GM18907 (cell line): ENCODE data around the gene VASN.
A peak's percentile ranks its signal among the peaks of the same experiment; 100 is the strongest.
"Not testable (repeated sequence)": the region's sequence is repeated elsewhere in the genome, so short reads cannot be mapped to it uniquely, and the experiment has no call there.

Experiments
- ATAC-seq: cut with Tn5 transposase; IDR thresholded peaks from one replicate; pipeline ENCODE4 v1.9.1; 2021; ENCODE audit warnings: mild to moderate bottlenecking, moderate library complexity; ENCODE audit not compliant: unreplicated experiment

Gene VASN

DNA sequence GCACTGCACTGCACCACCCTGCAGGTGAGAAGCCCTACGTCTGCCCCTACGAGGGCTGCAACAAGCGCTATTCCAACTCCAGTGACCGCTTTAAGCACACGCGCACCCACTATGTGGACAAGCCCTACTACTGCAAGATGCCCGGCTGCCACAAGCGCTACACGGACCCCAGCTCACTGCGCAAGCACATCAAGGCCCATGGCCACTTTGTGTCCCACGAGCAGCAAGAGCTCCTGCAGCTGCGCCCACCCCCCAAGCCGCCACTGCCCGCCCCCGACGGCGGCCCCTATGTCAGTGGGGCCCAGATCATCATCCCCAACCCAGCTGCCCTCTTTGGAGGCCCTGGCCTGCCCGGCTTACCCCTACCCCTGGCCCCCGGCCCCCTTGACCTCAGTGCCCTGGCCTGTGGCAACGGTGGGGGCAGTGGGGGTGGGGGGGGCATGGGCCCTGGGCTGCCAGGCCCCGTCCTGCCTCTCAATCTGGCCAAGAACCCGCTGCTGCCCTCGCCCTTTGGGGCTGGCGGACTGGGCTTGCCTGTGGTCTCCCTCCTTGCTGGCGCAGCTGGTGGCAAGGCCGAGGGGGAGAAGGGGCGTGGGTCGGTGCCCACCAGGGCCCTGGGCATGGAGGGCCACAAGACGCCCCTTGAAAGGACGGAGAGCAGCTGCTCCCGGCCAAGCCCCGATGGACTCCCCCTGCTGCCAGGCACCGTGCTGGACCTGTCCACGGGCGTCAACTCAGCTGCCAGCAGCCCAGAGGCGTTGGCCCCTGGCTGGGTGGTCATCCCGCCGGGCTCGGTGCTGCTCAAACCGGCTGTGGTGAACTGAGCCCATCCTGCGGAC, 34.7 kb upstream of the VASN start:
- no peak for ATAC-seq

- no peak for ATAC-seq
These were observed 34.0 kb upstream of the VASN start for GRCh38 chr16:4337540-4338088.

DNA sequence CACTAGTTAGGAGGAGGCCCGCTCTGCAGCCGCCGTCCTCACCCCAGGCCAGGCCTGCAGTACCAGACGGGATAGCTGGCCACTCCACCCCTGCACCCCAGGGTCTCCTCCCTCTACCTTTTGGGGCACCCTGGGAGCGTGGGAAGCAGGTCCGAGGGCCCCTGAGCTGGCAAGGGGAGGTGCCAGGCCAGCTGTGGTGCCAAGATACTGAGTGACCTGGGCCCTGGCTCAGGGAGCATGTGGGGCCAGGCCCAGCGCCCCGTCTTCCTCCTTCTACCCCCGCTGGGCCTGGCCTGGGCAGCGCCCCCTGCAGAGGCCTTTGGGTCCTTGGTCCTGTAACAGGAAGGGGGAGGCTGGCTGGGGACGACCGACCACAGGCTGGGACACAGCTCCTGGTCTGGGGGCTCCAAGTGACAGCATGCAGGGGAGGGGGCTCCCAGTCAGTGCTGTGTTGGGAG, 33.5 kb upstream of the VASN start:
- no peak for ATAC-seq

DNA sequence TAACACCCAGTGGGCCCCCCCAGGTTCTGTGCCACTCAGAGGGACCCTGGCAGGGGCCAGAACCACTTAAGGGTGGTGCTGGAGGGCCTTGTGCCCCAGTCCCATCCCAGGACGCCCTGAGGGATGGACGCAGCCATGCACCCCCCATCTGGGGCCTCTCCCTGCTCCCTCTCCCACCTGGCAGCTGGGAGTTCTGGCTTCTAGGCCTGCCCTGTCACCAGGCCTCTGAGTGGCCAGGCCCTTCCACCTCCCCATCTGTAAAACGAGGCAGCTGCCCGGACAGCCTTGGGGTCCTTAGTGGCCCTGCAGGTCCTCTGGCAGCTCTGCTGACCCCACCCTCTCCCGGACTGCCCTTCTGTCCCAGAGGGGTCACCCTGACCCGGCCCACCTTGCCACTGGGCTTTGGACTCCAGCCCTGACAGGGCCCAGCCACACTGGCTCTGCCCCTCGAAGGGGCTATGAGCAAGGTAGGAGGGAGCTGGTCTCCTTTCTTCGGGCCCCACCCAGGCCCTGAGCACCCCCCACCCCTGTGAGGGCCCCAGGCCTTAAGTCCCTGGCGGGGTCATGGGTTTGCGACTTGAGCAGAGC, 32.8 kb upstream of the VASN start:
- ATAC-seq: no peak

DNA sequence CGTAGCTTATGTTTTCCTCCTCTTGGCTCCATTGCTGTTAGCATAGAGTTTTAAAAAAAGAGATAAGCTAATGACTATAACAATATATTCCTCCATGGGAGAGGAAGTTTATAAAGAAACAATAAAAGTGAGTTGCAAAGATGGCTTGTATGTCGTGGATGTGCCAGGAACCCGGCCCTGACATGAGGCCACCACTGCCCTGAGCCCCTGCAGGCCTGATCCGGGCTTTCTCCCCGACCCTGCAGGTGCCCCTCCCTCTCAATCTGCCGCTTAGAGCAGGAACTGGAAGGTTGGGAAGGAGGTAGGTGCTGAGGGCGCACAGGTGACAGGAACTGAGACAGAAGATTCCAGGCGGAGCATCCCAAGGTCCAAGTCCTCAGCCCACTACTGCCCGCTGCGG, 32.2 kb upstream of the VASN start:
- no peak for ATAC-seq

GRCh38 chr16:4339909-4340308, 31.7 kb upstream of the VASN start:
- ATAC-seq: no peak

- ATAC-seq: no peak
These were observed 31.2 kb upstream of the VASN start for GRCh38 chr16:4340443-4340842.

GRCh38 chr16:4341250-4341649, 30.4 kb upstream of the VASN start:
- no peak for ATAC-seq

- no peak for ATAC-seq
These were observed 28.5 kb upstream of the VASN start for GRCh38 chr16:4342866-4343744.

- ATAC-seq: not testable (repeated sequence)
These were observed 27.2 kb upstream of the VASN start for GRCh38 chr16:4344300-4344982.

- no peak for ATAC-seq
These were observed 26.4 kb upstream of the VASN start for GRCh38 chr16:4344983-4345835.

DNA sequence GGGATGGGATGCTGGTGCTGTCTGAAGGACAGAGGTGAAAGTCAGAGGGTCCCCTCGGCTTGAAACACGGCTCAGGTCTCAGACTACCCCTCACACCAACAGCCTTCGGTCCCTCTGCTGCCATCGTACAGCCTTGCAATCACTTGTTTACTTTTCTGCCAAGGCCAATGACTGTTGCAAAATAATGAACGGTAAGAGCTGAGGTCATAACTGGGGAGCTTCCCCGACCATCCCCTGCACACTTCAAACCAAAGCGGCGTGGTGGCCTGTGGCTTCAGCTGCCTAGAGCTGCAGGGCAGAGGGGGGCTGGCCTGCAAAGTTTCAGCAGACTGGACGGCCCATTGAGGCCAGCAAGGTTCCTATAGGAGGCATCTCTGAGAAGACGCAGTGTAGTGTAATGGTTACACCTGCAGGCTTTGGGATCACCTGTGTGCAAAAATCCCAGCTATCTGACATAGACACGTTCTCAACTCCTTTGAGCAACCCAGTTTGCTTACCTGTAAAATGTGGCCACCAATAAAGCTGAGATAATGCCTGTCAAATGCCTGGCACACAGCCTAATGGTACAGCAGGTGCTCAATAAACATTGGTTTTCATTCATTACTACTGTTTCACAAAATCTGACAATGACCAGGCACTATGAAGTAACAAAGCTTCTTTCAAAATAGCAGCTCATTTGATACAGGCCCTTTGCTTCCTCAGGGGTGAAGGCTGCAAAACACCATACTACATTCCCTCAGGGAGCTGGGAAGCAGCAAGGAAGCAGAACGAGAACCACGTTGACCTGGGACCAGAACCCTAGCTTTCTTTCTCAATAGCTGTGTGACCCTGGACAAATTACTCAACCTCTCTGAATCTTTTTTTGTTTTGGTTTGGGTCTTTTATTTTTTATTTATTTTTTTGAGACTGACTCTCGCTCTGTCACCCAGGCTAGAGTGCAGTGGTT, 25.5 kb upstream of the VASN start:
- ATAC-seq: no peak

DNA sequence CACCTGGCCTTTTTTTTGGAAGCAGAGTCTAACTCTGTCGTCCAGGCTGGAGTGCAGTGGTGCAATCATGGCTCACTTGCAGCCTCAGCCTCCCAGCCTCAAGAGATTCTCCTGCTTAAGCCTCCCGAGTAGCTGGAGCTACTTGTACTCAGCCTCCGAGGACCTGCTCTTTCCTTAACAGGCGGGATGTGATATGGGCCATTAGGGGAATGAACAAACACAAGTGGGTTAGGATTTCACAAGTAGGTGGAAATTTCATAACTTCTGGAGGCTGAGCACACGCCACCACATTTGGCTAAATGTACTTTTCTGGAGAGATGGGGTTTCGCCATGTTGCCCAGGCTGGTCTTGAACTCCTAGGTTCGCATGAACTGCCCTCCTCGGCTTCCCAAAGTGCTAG, 24.6 kb upstream of the VASN start:
- ATAC-seq: no peak

- no peak for ATAC-seq
These were observed 23.7 kb upstream of the VASN start for GRCh38 chr16:4347765-4348509.

- ATAC-seq: no peak
These were observed 22.3 kb upstream of the VASN start for GRCh38 chr16:4349332-4349731.

DNA sequence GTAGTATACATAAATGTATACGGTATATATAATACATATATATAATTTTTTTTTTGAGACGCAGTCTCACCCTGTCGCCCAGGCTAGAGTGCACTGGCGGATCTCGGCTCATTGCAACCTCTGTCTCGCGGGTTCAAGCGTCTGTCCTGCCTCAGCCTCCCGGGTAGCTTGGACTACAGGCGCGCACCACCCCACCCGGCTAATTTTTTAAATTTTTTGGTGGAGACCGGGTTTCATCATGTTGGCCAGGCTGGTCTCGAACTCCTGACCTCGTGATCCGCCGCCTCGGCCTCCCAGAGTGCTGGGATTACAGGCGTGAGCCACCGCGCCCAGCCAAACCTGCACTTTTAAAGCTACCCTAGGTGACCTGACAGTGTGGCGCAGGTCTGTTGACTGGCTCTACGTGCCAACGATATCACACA, 21.3 kb upstream of the VASN start:
- no peak for ATAC-seq

- peak; percentile 81 for ATAC-seq
These were observed 20.6 kb upstream of the VASN start, which contains the start of gene PAM16 for GRCh38 chr16:4350787-4351659. Gene PAM16 (minus strand): TSS chr16:4351321. CDS start chr16:4351234, 87 bp downstream.
